Stimulated activated naive CD4-positive, alpha-beta T cell treated with Interleukin-2 at 50 U/mL for 16 hours (primary cell): ENCODE measurements around the gene KCNA10.
A peak's percentile ranks its signal among the peaks of the same experiment; 100 is the strongest.

Source experiments
- DNase-seq: peaks from one replicate; lab custom pipeline; 2025; lab: John Stamatoyannopoulos, UW

KCNA10 gene

GRCh38 chr1:110495926-110496600, 22.9 kb downstream of the KCNA10 start:
- DNase-seq: peak; percentile 67

- no peak for DNase-seq
Measured at GRCh38 chr1:110494522-110495406, 24.2 kb downstream of the KCNA10 start.

- DNase-seq: no peak
Measured at GRCh38 chr1:110494036-110494435, 24.9 kb downstream of the KCNA10 start.

GRCh38 chr1:110493059-110493699, 25.8 kb downstream of the KCNA10 start:
- no peak for DNase-seq

GRCh38 chr1:110492573-110492972, 26.4 kb downstream of the KCNA10 start:
- DNase-seq: no peak

- DNase-seq: no peak
Measured at GRCh38 chr1:110490791-110491451, 28.1 kb downstream of the KCNA10 start.

GRCh38 chr1:110489973-110490542, 28.9 kb downstream of the KCNA10 start:
- DNase-seq: no peak

GRCh38 chr1:110489406-110489805, 29.6 kb downstream of the KCNA10 start:
- DNase-seq: no peak

- DNase-seq: no peak
Measured at GRCh38 chr1:110488867-110489266, 30.1 kb downstream of the KCNA10 start.

- no peak for DNase-seq
Measured at GRCh38 chr1:110488161-110488560, 30.8 kb downstream of the KCNA10 start.

- no peak for DNase-seq
Measured at GRCh38 chr1:110487726-110488125, 31.2 kb downstream of the KCNA10 start.

GRCh38 chr1:110485725-110486124, 33.2 kb downstream of the KCNA10 start:
- DNase-seq: no peak

GRCh38 chr1:110484801-110485200, 34.2 kb downstream of the KCNA10 start:
- DNase-seq: no peak

- DNase-seq: no peak
Measured at GRCh38 chr1:110483308-110483685, 35.7 kb downstream of the KCNA10 start.

- no peak for DNase-seq
Measured at GRCh38 chr1:110482662-110483307, 36.2 kb downstream of the KCNA10 start.

GRCh38 chr1:110481968-110482623, 36.9 kb downstream of the KCNA10 start:
- DNase-seq: no peak

GRCh38 chr1:110480356-110481096, 38.4 kb downstream of the KCNA10 start:
- DNase-seq: no peak

GRCh38 chr1:110478886-110479285, 40.1 kb downstream of the KCNA10 start:
- DNase-seq: no peak

- no peak for DNase-seq
Measured at GRCh38 chr1:110477967-110478640, 40.9 kb downstream of the KCNA10 start.
